Measurements from ENCODE around the gene PIP4K2C. TPM values are rescaled to one million over a fixed set of nuclear protein-coding genes. Genes with fewer than 3 reads are reported as not detected.

Gene PIP4K2C
- total and polyA plus RNA-seq, 2 experiments from 2014 or later = 10.8 to 30.6 TPM

DNA sequence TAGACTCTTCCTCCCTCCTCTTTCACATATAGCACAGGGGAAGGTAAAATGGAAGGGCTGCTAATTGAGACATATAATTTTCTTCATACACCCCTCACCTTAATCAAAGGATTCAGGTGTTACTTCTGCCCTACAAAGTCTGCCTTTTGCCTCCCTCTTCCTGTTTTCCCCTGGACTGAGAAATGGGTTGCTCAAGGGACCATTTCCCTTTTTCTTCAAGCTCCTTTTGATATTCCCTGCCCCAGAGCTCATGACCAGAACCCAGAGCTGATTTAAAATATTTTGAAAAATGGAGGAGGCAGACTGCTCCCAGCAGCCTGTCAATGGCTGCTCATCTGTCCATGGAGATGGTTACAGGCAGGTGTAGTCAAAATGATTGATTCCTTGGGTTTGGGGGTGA, 6.3 kb upstream of the PIP4K2C start (continued):
- TF ChIP-seq ZNF331 (CRISPR knock-in tag; IDR thresholded peaks at IDR 0.05; ENCODE audit: low read depth) (no peak), EZH2 (IDR thresholded peaks at IDR 0.05; ENCODE audit: low read depth, unreplicated experiment) (no peak), NANOG (IDR thresholded peaks at IDR 0.05; ENCODE audit: borderline replicate concordance) (no peak)
- TF ChIP-seq, protein P1, sequence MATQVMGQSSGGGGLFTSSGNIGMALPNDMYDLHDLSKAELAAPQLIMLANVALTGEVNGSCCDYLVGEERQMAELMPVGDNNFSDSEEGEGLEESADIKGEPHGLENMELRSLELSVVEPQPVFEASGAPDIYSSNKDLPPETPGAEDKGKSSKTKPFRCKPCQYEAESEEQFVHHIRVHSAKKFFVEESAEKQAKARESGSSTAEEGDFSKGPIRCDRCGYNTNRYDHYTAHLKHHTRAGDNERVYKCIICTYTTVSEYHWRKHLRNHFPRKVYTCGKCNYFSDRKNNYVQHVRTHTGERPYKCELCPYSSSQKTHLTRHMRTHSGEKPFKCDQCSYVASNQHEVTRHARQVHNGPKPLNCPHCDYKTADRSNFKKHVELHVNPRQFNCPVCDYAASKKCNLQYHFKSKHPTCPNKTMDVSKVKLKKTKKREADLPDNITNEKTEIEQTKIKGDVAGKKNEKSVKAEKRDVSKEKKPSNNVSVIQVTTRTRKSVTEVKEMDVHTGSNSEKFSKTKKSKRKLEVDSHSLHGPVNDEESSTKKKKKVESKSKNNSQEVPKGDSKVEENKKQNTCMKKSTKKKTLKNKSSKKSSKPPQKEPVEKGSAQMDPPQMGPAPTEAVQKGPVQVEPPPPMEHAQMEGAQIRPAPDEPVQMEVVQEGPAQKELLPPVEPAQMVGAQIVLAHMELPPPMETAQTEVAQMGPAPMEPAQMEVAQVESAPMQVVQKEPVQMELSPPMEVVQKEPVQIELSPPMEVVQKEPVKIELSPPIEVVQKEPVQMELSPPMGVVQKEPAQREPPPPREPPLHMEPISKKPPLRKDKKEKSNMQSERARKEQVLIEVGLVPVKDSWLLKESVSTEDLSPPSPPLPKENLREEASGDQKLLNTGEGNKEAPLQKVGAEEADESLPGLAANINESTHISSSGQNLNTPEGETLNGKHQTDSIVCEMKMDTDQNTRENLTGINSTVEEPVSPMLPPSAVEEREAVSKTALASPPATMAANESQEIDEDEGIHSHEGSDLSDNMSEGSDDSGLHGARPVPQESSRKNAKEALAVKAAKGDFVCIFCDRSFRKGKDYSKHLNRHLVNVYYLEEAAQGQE (IDR thresholded peaks at IDR 0.05; ENCODE audit: unreplicated experiment) = no peak

DNA sequence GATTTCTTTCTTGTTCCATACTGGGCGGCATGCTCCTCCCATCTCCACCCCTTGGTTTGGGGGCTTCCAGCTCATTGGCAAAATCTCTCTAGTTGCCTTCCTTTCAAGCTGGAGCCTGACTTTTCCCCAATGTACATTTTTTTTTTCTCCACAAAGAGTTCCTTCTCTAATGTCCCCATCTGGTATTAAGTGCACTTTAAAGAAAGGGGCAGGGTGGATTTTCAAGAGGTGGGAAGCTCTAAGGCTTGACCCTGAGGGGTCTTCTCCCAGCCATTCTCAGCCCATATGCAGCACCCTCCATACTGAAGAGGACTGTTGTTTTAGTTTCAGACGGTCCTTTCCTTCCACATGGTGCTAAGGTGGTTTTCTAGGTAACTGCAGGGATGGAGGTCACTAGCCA, 5.8 kb upstream of the PIP4K2C start:
- peaks cover 16% of the 10 kb centered on the region for H3K36me3 Mint-ChIP-seq (ENCODE audit: low read depth)
- ATAC-seq (no peak), DNase-seq (ENCODE audit: low spot score) (no peak)
- TF ChIP-seq NANOG (IDR thresholded peaks at IDR 0.05; ENCODE audit: borderline replicate concordance) = no peak
- TF ChIP-seq, protein P2, sequence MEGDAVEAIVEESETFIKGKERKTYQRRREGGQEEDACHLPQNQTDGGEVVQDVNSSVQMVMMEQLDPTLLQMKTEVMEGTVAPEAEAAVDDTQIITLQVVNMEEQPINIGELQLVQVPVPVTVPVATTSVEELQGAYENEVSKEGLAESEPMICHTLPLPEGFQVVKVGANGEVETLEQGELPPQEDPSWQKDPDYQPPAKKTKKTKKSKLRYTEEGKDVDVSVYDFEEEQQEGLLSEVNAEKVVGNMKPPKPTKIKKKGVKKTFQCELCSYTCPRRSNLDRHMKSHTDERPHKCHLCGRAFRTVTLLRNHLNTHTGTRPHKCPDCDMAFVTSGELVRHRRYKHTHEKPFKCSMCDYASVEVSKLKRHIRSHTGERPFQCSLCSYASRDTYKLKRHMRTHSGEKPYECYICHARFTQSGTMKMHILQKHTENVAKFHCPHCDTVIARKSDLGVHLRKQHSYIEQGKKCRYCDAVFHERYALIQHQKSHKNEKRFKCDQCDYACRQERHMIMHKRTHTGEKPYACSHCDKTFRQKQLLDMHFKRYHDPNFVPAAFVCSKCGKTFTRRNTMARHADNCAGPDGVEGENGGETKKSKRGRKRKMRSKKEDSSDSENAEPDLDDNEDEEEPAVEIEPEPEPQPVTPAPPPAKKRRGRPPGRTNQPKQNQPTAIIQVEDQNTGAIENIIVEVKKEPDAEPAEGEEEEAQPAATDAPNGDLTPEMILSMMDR (conservative IDR thresholded peaks at IDR 0.05; ENCODE audit: low read depth in 2 of 2) = no peak
- no peak for TF ChIP-seq STAT1 (IDR thresholded peaks at IDR 0.05; ENCODE audit: unreplicated experiment)
- TF ChIP-seq POLR2AphosphoS5 (IDR thresholded peaks at IDR 0.05; ENCODE audit: low read depth) = no peak
- TF ChIP-seq EZH2phosphoT487 (IDR thresholded peaks at IDR 0.05; ENCODE audit: unreplicated experiment) = no peak
- TF ChIP-seq, protein P3, sequence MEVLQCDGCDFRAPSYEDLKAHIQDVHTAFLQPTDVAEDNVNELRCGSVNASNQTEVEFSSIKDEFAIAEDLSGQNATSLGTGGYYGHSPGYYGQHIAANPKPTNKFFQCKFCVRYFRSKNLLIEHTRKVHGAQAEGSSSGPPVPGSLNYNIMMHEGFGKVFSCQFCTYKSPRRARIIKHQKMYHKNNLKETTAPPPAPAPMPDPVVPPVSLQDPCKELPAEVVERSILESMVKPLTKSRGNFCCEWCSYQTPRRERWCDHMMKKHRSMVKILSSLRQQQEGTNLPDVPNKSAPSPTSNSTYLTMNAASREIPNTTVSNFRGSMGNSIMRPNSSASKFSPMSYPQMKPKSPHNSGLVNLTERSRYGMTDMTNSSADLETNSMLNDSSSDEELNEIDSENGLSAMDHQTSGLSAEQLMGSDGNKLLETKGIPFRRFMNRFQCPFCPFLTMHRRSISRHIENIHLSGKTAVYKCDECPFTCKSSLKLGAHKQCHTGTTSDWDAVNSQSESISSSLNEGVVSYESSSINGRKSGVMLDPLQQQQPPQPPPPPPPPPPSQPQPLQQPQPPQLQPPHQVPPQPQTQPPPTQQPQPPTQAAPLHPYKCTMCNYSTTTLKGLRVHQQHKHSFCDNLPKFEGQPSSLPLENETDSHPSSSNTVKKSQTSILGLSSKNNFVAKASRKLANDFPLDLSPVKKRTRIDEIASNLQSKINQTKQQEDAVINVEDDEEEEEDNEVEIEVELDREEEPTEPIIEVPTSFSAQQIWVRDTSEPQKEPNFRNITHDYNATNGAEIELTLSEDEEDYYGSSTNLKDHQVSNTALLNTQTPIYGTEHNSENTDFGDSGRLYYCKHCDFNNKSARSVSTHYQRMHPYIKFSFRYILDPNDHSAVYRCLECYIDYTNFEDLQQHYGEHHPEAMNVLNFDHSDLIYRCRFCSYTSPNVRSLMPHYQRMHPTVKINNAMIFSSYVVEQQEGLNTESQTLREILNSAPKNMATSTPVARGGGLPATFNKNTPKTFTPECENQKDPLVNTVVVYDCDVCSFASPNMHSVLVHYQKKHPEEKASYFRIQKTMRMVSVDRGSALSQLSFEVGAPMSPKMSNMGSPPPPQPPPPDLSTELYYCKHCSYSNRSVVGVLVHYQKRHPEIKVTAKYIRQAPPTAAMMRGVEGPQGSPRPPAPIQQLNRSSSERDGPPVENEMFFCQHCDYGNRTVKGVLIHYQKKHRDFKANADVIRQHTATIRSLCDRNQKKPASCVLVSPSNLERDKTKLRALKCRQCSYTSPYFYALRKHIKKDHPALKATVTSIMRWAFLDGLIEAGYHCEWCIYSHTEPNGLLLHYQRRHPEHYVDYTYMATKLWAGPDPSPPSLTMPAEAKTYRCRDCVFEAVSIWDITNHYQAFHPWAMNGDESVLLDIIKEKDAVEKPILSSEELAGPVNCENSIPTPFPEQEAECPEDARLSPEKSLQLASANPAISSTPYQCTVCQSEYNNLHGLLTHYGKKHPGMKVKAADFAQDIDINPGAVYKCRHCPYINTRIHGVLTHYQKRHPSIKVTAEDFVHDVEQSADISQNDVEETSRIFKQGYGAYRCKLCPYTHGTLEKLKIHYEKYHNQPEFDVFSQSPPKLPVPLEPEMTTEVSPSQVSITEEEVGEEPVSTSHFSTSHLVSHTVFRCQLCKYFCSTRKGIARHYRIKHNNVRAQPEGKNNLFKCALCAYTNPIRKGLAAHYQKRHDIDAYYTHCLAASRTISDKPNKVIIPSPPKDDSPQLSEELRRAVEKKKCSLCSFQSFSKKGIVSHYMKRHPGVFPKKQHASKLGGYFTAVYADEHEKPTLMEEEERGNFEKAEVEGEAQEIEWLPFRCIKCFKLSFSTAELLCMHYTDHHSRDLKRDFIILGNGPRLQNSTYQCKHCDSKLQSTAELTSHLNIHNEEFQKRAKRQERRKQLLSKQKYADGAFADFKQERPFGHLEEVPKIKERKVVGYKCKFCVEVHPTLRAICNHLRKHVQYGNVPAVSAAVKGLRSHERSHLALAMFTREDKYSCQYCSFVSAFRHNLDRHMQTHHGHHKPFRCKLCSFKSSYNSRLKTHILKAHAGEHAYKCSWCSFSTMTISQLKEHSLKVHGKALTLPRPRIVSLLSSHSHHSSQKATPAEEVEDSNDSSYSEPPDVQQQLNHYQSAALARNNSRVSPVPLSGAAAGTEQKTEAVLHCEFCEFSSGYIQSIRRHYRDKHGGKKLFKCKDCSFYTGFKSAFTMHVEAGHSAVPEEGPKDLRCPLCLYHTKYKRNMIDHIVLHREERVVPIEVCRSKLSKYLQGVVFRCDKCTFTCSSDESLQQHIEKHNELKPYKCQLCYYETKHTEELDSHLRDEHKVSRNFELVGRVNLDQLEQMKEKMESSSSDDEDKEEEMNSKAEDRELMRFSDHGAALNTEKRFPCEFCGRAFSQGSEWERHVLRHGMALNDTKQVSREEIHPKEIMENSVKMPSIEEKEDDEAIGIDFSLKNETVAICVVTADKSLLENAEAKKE (CRISPR knock-in tag; IDR thresholded peaks at IDR 0.05) = no peak
- TF ChIP-seq, protein P1 (IDR thresholded peaks at IDR 0.05; ENCODE audit: unreplicated experiment) = no peak
- no peak for TF ChIP-seq CREB1 (CRISPR knock-in tag; IDR thresholded peaks at IDR 0.05; ENCODE audit: low read depth)

More for the DNA sequence above, 5.8 kb upstream of the PIP4K2C start:
- Histone ChIP-seq H3K36me3 (ENCODE audit: insufficient read depth) (peaks cover 8% of the 10 kb centered on the region), H3K4me2 (no peak overlapping the region), H3K4me1 (ENCODE audit: insufficient read depth) (peaks cover under 1% of the 10 kb centered on the region; the same call in 1 of the 2 replicates), H4K20me1 (replicated peaks; ENCODE audit: insufficient read depth) (peaks cover 10% of the 10 kb centered on the region; the same call in 1 of the 2 replicates), H3K27me3 (ENCODE audit: insufficient read depth) (0 out of 2 replicates have a peak, but pooled peaks cover 8% of the 10 kb centered on the region), H3K4me3 (no peak overlapping the region), H2AFZ (no peak overlapping the region), H3K79me2 (replicated peaks; ENCODE audit: insufficient read depth) (no peaks in the 10 kb centered on the region), H3K9me2 (ENCODE audit: insufficient read depth) (no peaks in the 10 kb centered on the region), H3K27ac (ENCODE audit: low read depth) (no peak overlapping the region), H3F3A (replicated peaks; ENCODE audit: low read depth) (peaks cover 12% of the 10 kb centered on the region)
- peaks cover 4% of the 10 kb centered on the region; the same call in 2 of the 3 replicates for H3K4me1 Mint-ChIP-seq
- no peak overlapping the region for H3K4me3 Mint-ChIP-seq
- no peak overlapping the region for H3K27ac Mint-ChIP-seq
- no peaks in the 10 kb centered on the region for H3K9me3 Mint-ChIP-seq
- H3K27me3 Mint-ChIP-seq (ENCODE audit: insufficient read depth, low read depth, poor library complexity) = no peaks in the 10 kb centered on the region
